ENCODE results near the gene TIMP1.

GRCh38 chrX:47593522-47593921 lies 11.3 kb downstream of the TIMP1 start:
- TF ChIP-seq, protein P1, sequence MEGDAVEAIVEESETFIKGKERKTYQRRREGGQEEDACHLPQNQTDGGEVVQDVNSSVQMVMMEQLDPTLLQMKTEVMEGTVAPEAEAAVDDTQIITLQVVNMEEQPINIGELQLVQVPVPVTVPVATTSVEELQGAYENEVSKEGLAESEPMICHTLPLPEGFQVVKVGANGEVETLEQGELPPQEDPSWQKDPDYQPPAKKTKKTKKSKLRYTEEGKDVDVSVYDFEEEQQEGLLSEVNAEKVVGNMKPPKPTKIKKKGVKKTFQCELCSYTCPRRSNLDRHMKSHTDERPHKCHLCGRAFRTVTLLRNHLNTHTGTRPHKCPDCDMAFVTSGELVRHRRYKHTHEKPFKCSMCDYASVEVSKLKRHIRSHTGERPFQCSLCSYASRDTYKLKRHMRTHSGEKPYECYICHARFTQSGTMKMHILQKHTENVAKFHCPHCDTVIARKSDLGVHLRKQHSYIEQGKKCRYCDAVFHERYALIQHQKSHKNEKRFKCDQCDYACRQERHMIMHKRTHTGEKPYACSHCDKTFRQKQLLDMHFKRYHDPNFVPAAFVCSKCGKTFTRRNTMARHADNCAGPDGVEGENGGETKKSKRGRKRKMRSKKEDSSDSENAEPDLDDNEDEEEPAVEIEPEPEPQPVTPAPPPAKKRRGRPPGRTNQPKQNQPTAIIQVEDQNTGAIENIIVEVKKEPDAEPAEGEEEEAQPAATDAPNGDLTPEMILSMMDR (IDR thresholded peaks at IDR 0.05): no peak
- TF ChIP-seq POLR2A (IDR thresholded peaks at IDR 0.05): no peak

All from vagina (tissue), 2 donors.